Glomerular visceral epithelial cell (primary cell): Measurements from ENCODE around the gene ZNF219.
"Not testable (repeated sequence)": the region's sequence is repeated elsewhere in the genome, so short reads cannot be mapped to it uniquely, and the experiment has no call there.

Experiments
- DNase-seq: peaks from one replicate; pipeline ENCODE4 v3.0.0-alpha.2; 2016; ENCODE audit errors: extremely low spot score

The ZNF219 gene

GRCh38 chr14:21043974-21044618 is 54.4 kb downstream of the ZNF219 start:
- no peak for DNase-seq

- DNase-seq = no peak
These were observed 55.0 kb downstream of the ZNF219 start for GRCh38 chr14:21043387-21043973.

GRCh38 chr14:21042918-21043317 is 55.5 kb downstream of the ZNF219 start:
- DNase-seq = peak; percentile 61

- peak; percentile 55 for DNase-seq
These were observed 56.6 kb downstream of the ZNF219 start, which contains the start of gene RNASE7 for GRCh38 chr14:21041676-21042433. RNASE7 (plus strand) TSS chr14:21042362; CDS start chr14:21042993, 631 bp downstream.

GRCh38 chr14:21040941-21041340 is 57.5 kb downstream of the ZNF219 start:
- DNase-seq = not testable (repeated sequence)

- DNase-seq = no peak
These were observed 58.0 kb downstream of the ZNF219 start for GRCh38 chr14:21040370-21040925.
